Epithelial cell of proximal tubule (primary cell): Measurements from ENCODE around the gene CLCNKB. TPM values are rescaled to one million over a fixed set of nuclear protein-coding genes. Genes with fewer than 3 reads are reported as not detected.

ENCODE experiments used
- DNase-seq: peaks from one replicate; pipeline ENCODE4 v3.0.0-alpha.2; 2011; ENCODE audit warnings: low read depth
- H3K4me3 ChIP-seq: 2 replicates; pipeline ENCODE4 v1.5.1; 2011; ENCODE audit warnings: low read depth, mild to moderate bottlenecking, low read length
- CTCF ChIP-seq: conservative IDR thresholded peaks from 2 replicates; pipeline ENCODE4 v1.5.1; 2012; ENCODE audit warnings: low read depth, mild to moderate bottlenecking, low read length
- total RNA-seq: library from RNA; depleted of rRNA; stranded (reverse); fragments of >200 nt; gene quantifications from 2 replicates; pipeline ENCODE4 v1.2.3, GENCODE V29; 2015

CLCNKB gene
- total RNA-seq, 1 donor from 2014 or later, result 0.98 TPM

- no peak overlapping the region for H3K4me3 ChIP-seq
- DNase-seq, result no peak
- TF ChIP-seq CTCF, result no peak
Observed at GRCh38 chr1:16010837-16011236, 32.7 kb upstream of the CLCNKB start.

- peak overlapping the region; percentile 44 for H3K4me3 ChIP-seq
- no peak for TF ChIP-seq CTCF
- no peak for DNase-seq
Observed at GRCh38 chr1:16011936-16012589, 31.5 kb upstream of the CLCNKB start.

GRCh38 chr1:16012590-16013219 is 30.9 kb upstream of the CLCNKB start:
- peak; percentile 20 for TF ChIP-seq CTCF
- peak overlapping the region; percentile 44 for H3K4me3 ChIP-seq
- DNase-seq, result no peak

- no peak for TF ChIP-seq CTCF
- H3K4me3 ChIP-seq, result peak overlapping the region; percentile 44
- DNase-seq, result no peak
Observed at GRCh38 chr1:16013220-16013907, 30.2 kb upstream of the CLCNKB start.

- no peak for DNase-seq
- no peak for TF ChIP-seq CTCF
- no peak overlapping the region for H3K4me3 ChIP-seq
Observed at GRCh38 chr1:16013908-16014258, 29.7 kb upstream of the CLCNKB start.

GRCh38 chr1:16014509-16015482 is 28.8 kb upstream of the CLCNKB start:
- DNase-seq, result no peak
- no peak for TF ChIP-seq CTCF
- H3K4me3 ChIP-seq, result no peak overlapping the region
